ENCODE results near the gene NMBR. TPM values are rescaled to one million over a fixed set of nuclear protein-coding genes. Genes with fewer than 3 reads are reported as not detected.
"Not testable (repeated sequence)": the region's sequence is repeated elsewhere in the genome, so short reads cannot be mapped to it uniquely, and the experiment has no call there.

The NMBR gene
- polyA plus RNA-seq, 4 donors: 0.04 TPM; not detected in 3

- peaks cover 0 to 4% of the 10 kb centered on the region in 2 donors for H3K9me3 ChIP-seq (ENCODE audit: control insufficient read depth in 2 of 2, insufficient read depth in 1 of 2, low read depth in 1 of 2, low read length in 1 of 2)
- FAIRE-seq (no peak), DNase-seq (no peak)
- 56 to 69% (median 62%) methylated on average over 6 of the region's 6 CpGs for WGBS, 3 donors
- H3K27ac ChIP-seq (ENCODE audit: low read depth in 1 of 3, low read length in 2 of 3): no peak overlapping the region
- no peaks in the 10 kb centered on the region for H3K27me3 ChIP-seq (ENCODE audit: control insufficient read depth in 3 of 3, insufficient read depth in 3 of 3, low read length in 3 of 3)
- H3K36me3 ChIP-seq (ENCODE audit: control insufficient read depth in 3 of 3, insufficient read depth in 2 of 3, low read depth in 1 of 3, low read length in 3 of 3): no peaks in the 10 kb centered on the region
- H3K4me3 ChIP-seq (ENCODE audit: low read depth in 1 of 3, low read length in 3 of 3): no peak overlapping the region
- no peaks in the 10 kb centered on the region for H3K4me1 ChIP-seq (ENCODE audit: control insufficient read depth in 3 of 3, insufficient read depth in 2 of 3, low read depth in 1 of 3, low read length in 2 of 3)
Observed at GRCh38 chr6:142045380-142046278, 101.3 kb downstream of the NMBR start.

- no peaks in the 10 kb centered on the region for H3K4me1 ChIP-seq (ENCODE audit: control insufficient read depth in 3 of 3, insufficient read depth in 2 of 3, low read depth in 1 of 3, low read length in 2 of 3)
- H3K4me3 ChIP-seq (ENCODE audit: low read depth in 1 of 3, low read length in 3 of 3): no peak overlapping the region
- no peaks in the 10 kb centered on the region for H3K36me3 ChIP-seq (ENCODE audit: control insufficient read depth in 3 of 3, insufficient read depth in 2 of 3, low read depth in 1 of 3, low read length in 3 of 3)
- H3K27me3 ChIP-seq (ENCODE audit: control insufficient read depth in 3 of 3, insufficient read depth in 3 of 3, low read length in 3 of 3): no peaks in the 10 kb centered on the region
- H3K9me3 ChIP-seq (ENCODE audit: control insufficient read depth in 2 of 2, insufficient read depth in 1 of 2, low read depth in 1 of 2, low read length in 1 of 2): no peaks in the 10 kb centered on the region
- FAIRE-seq: no peak
- DNase-seq: no peak
- no peak overlapping the region for H3K27ac ChIP-seq (ENCODE audit: low read depth in 1 of 3, low read length in 2 of 3)
- WGBS, 3 donors: 53 to 73% (median 65%) methylated on average over 4 of the region's 4 CpGs
Observed at GRCh38 chr6:142035890-142036289, 111.0 kb downstream of the NMBR start.

GRCh38 chr6:142031035-142031434 lies 115.9 kb downstream of the NMBR start:
- H3K4me1 ChIP-seq (ENCODE audit: control insufficient read depth in 3 of 3, insufficient read depth in 2 of 3, low read depth in 1 of 3, low read length in 2 of 3): no peaks in the 10 kb centered on the region
- H3K27me3 ChIP-seq (ENCODE audit: control insufficient read depth in 3 of 3, insufficient read depth in 3 of 3, low read length in 3 of 3): no peaks in the 10 kb centered on the region
- DNase-seq (no peak), FAIRE-seq (no peak)
- H3K27ac ChIP-seq (ENCODE audit: low read depth in 1 of 3, low read length in 2 of 3): no peak overlapping the region
- no peaks in the 10 kb centered on the region for H3K9me3 ChIP-seq (ENCODE audit: control insufficient read depth in 2 of 2, insufficient read depth in 1 of 2, low read depth in 1 of 2, low read length in 1 of 2)
- H3K36me3 ChIP-seq (ENCODE audit: control insufficient read depth in 3 of 3, insufficient read depth in 2 of 3, low read depth in 1 of 3, low read length in 3 of 3): no peaks in the 10 kb centered on the region
- no peak overlapping the region for H3K4me3 ChIP-seq (ENCODE audit: low read depth in 1 of 3, low read length in 3 of 3)
- 66 to 71% (median 67%) methylated on average over 4 of the region's 4 CpGs for WGBS, 3 donors

- Histone ChIP-seq H3K4me1 (ENCODE audit: control insufficient read depth in 3 of 3, insufficient read depth in 2 of 3, low read depth in 1 of 3, low read length in 2 of 3) (no peaks in the 10 kb centered on the region), H3K27me3 (ENCODE audit: control insufficient read depth in 3 of 3, insufficient read depth in 3 of 3, low read length in 3 of 3) (no peaks in the 10 kb centered on the region), H3K4me3 (ENCODE audit: low read depth in 1 of 3, low read length in 3 of 3) (no peak overlapping the region), H3K27ac (ENCODE audit: low read depth in 1 of 3, low read length in 2 of 3) (no peak overlapping the region), H3K9me3 (ENCODE audit: control insufficient read depth in 2 of 2, insufficient read depth in 1 of 2, low read depth in 1 of 2, low read length in 1 of 2) (no peaks in the 10 kb centered on the region), H3K36me3 (ENCODE audit: control insufficient read depth in 3 of 3, insufficient read depth in 2 of 3, low read depth in 1 of 3, low read length in 3 of 3) (no peaks in the 10 kb centered on the region)
- DNase-seq (no peak), FAIRE-seq (no peak)
- WGBS, 3 donors: 62 to 81% (median 71%) methylated on average over 11 of the region's 11 CpGs
Observed at GRCh38 chr6:142030115-142030619, 116.8 kb downstream of the NMBR start.

GRCh38 chr6:142028527-142028926 lies 118.4 kb downstream of the NMBR start:
- no peak for FAIRE-seq
- no peak overlapping the region for H3K4me3 ChIP-seq (ENCODE audit: low read depth in 1 of 3, low read length in 3 of 3)
- 92 to 96% (median 93%) methylated on average over 3 of the region's 3 CpGs for WGBS, 3 donors

GRCh38 chr6:142027804-142028203 lies 119.1 kb downstream of the NMBR start:
- not testable (repeated sequence) for H3K9me3 ChIP-seq (ENCODE audit: control insufficient read depth in 2 of 2, insufficient read depth in 1 of 2, low read depth in 1 of 2, low read length in 1 of 2); H3K4me3 ChIP-seq (ENCODE audit: low read depth in 1 of 3, low read length in 3 of 3); H3K4me1 ChIP-seq (ENCODE audit: control insufficient read depth in 3 of 3, insufficient read depth in 2 of 3, low read depth in 1 of 3, low read length in 2 of 3); H3K36me3 ChIP-seq (ENCODE audit: control insufficient read depth in 3 of 3, insufficient read depth in 2 of 3, low read depth in 1 of 3, low read length in 3 of 3); FAIRE-seq; DNase-seq; H3K27me3 ChIP-seq (ENCODE audit: control insufficient read depth in 3 of 3, insufficient read depth in 3 of 3, low read length in 3 of 3); H3K27ac ChIP-seq (ENCODE audit: low read depth in 1 of 3, low read length in 2 of 3)
- 72 to 75% (median 74%) methylated on average over 3 of the region's 3 CpGs for WGBS, 3 donors

More at GRCh38 chr6:142028527-142028926, 118.4 kb downstream of the NMBR start:
- Histone ChIP-seq H3K9me3 (ENCODE audit: control insufficient read depth in 2 of 2, insufficient read depth in 1 of 2, low read depth in 1 of 2, low read length in 1 of 2) (no peaks in the 10 kb centered on the region), H3K36me3 (ENCODE audit: control insufficient read depth in 3 of 3, insufficient read depth in 2 of 3, low read depth in 1 of 3, low read length in 3 of 3) (no peaks in the 10 kb centered on the region), H3K27me3 (ENCODE audit: control insufficient read depth in 3 of 3, insufficient read depth in 3 of 3, low read length in 3 of 3) (no peaks in the 10 kb centered on the region), H3K4me1 (ENCODE audit: control insufficient read depth in 3 of 3, insufficient read depth in 2 of 3, low read depth in 1 of 3, low read length in 2 of 3) (no peaks in the 10 kb centered on the region), H3K27ac (ENCODE audit: low read depth in 1 of 3, low read length in 2 of 3) (no peak overlapping the region)
- DNase-seq: no peak

- no peak overlapping the region for H3K4me3 ChIP-seq (ENCODE audit: low read depth in 1 of 3, low read length in 3 of 3)
- DNase-seq: no peak
- no peaks in the 10 kb centered on the region for H3K9me3 ChIP-seq (ENCODE audit: control insufficient read depth in 2 of 2, insufficient read depth in 1 of 2, low read depth in 1 of 2, low read length in 1 of 2)
- no peak overlapping the region for H3K27ac ChIP-seq (ENCODE audit: low read depth in 1 of 3, low read length in 2 of 3)
- H3K36me3 ChIP-seq (ENCODE audit: control insufficient read depth in 3 of 3, insufficient read depth in 2 of 3, low read depth in 1 of 3, low read length in 3 of 3): no peaks in the 10 kb centered on the region
- no peak for FAIRE-seq
- H3K4me1 ChIP-seq (ENCODE audit: control insufficient read depth in 3 of 3, insufficient read depth in 2 of 3, low read depth in 1 of 3, low read length in 2 of 3): no peaks in the 10 kb centered on the region
- WGBS, 3 donors: 68 to 83% (median 76%) methylated on average over 3 of the region's 3 CpGs
- no peaks in the 10 kb centered on the region for H3K27me3 ChIP-seq (ENCODE audit: control insufficient read depth in 3 of 3, insufficient read depth in 3 of 3, low read length in 3 of 3)
Observed at GRCh38 chr6:142027074-142027473, 119.8 kb downstream of the NMBR start.

DNA sequence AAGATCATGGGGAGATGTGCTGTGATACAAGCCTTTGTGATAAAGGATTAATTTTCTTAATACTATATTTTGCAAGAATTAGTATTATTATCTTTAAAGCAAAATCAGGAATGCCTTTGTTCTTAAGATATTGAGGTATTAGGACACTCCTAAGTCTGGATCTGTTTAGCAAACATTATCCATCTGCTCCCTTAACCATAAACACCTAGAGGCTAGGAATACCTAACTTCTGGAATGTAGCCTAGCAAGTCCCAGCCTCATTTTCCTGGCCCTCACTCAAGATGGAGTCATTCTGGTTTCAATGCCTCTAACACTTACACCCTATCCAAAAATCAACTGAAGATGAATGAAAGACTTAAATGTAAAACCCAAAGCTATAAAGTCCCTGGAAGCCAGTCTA lies 120.5 kb downstream of the NMBR start:
- Histone ChIP-seq H3K9me3 (ENCODE audit: control insufficient read depth in 2 of 2, insufficient read depth in 1 of 2, low read depth in 1 of 2, low read length in 1 of 2) (no peaks in the 10 kb centered on the region), H3K36me3 (ENCODE audit: control insufficient read depth in 3 of 3, insufficient read depth in 2 of 3, low read depth in 1 of 3, low read length in 3 of 3) (no peaks in the 10 kb centered on the region), H3K27ac (ENCODE audit: low read depth in 1 of 3, low read length in 2 of 3) (no peak overlapping the region), H3K27me3 (ENCODE audit: control insufficient read depth in 3 of 3, insufficient read depth in 3 of 3, low read length in 3 of 3) (no peaks in the 10 kb centered on the region), H3K4me3 (ENCODE audit: low read depth in 1 of 3, low read length in 3 of 3) (no peak overlapping the region), H3K4me1 (ENCODE audit: control insufficient read depth in 3 of 3, insufficient read depth in 2 of 3, low read depth in 1 of 3, low read length in 2 of 3) (no peaks in the 10 kb centered on the region)
- DNase-seq (no peak), FAIRE-seq (no peak)

Measured in small intestine (tissue), 7 donors.